GM12892 (cell line): ENCODE measurements around the gene ATRN.

ENCODE experiments used
- POLR2A ChIP-seq: IDR thresholded peaks from 2 replicates; pipeline ENCODE4 v1.6.1; 2011; ENCODE audit warnings: low read depth, low read length, control low read depth
- POLR2AphosphoS5 ChIP-seq: IDR thresholded peaks from 2 replicates; pipeline ENCODE4 v1.6.1; 2011; ENCODE audit warnings: low read depth, low read length, control low read depth
- TAF1 ChIP-seq: IDR thresholded peaks from 2 replicates; pipeline ENCODE4 v1.6.1; 2011; ENCODE audit warnings: low read depth, mild to moderate bottlenecking, control low read depth, low read length, borderline replicate concordance

DNA sequence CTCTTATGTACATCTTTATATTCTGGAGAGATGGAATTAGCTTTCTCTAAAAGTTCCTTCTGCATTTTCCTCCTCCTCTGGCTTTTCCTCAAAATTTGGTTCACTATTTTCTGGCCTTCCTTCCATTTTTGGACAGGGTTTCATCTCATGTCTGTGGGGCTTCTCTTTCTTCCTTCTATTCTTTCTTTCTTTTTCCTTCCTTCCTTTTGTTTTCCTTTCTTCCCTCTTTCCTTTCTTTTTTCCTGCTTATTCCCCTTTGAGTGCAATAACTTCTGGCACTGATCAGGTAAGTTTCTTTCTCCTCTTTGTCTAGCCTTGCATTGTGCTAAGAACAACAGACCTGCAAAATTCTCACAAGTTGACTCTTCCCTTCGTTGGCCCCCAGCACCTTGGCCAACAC lies 5.5 kb upstream of the ATRN start:
- TF ChIP-seq POLR2A (no peak), POLR2AphosphoS5 (no peak), TAF1 (no peak)
